ENCODE results near the gene ELAC1.

GRCh38 chr18:50989711-50990110 is 21.9 kb downstream of the ELAC1 start:
- no peak for TF ChIP-seq CTCF (IDR thresholded peaks at IDR 0.05; ENCODE audit: insufficient read depth, low read length, poor library complexity, severe bottlenecking)
- no peak for TF ChIP-seq EZH2phosphoT487 (conservative IDR thresholded peaks at IDR 0.05; ENCODE audit: low read length)

Data from SU-DHL-6 (cell line).